Astrocyte (in vitro differentiated cells and primary cell): ENCODE data around the gene FTCD. TPM values are rescaled to one million over a fixed set of nuclear protein-coding genes. Genes with fewer than 3 reads are reported as not detected.

Experiments used
- DNase-seq: peaks from one replicate; pipeline ENCODE4 v3.0.0-alpha.2; 2010; ENCODE audit warnings: low read depth
- FAIRE-seq: peaks from 2 replicates; lab custom pipeline; 2011; peaks lifted over from hg19 to GRCh38; lab: Jason Lieb, UNC
- H2AFZ ChIP-seq: 2 replicates; pipeline ENCODE4 v1.6.0; 2012; ENCODE audit warnings: low read depth, low read length, inconsistent platforms
- H3K27ac ChIP-seq: 2 replicates; pipeline ENCODE4 v1.5.1; 2011; ENCODE audit warnings: low read depth, low read length, inconsistent platforms
- H3K27me3 ChIP-seq: 2 replicates; pipeline ENCODE4 v1.6.0; 2011; ENCODE audit warnings: low read length, inconsistent platforms; ENCODE audit not compliant: insufficient read depth
- H3K36me3 ChIP-seq: 2 replicates; pipeline ENCODE4 v1.5.1; 2011; ENCODE audit warnings: low read length, inconsistent platforms; ENCODE audit not compliant: insufficient read depth
- H3K4me1 ChIP-seq: 2 replicates; pipeline ENCODE4 v1.5.1; 2011; ENCODE audit warnings: low read length, inconsistent platforms; ENCODE audit not compliant: insufficient read depth
- H3K4me2 ChIP-seq: 2 replicates; pipeline ENCODE4 v1.6.0; 2012; ENCODE audit warnings: low read length, inconsistent platforms
- H3K4me3 ChIP-seq: 2 replicates; pipeline ENCODE4 v1.5.1; 2011; ENCODE audit warnings: low read depth, mild to moderate bottlenecking, low read length, inconsistent platforms; ENCODE audit not compliant: insufficient read depth
- H3K79me2 ChIP-seq: 2 replicates; pipeline ENCODE4 v1.6.0; 2012; ENCODE audit warnings: mild to moderate bottlenecking, low read length, inconsistent platforms; ENCODE audit not compliant: insufficient read depth
- H3K9ac ChIP-seq: 2 replicates; pipeline ENCODE4 v1.6.0; 2012; ENCODE audit warnings: mild to moderate bottlenecking, low read length, inconsistent platforms
- H3K9me3 ChIP-seq: 2 replicates; pipeline ENCODE4 v1.5.1; 2012; ENCODE audit warnings: low read depth, mild to moderate bottlenecking, low read length, inconsistent platforms; ENCODE audit not compliant: insufficient read depth
- H4K20me1 ChIP-seq: 2 replicates; pipeline ENCODE4 v1.6.0; 2012; ENCODE audit warnings: low read length, inconsistent platforms; ENCODE audit not compliant: insufficient read depth
- H3K27ac Mint-ChIP-seq: one replicate; pipeline ENCODE4 v1.8.0; 2021; ENCODE audit warnings: mild to moderate bottlenecking, mixed read lengths; ENCODE audit not compliant: unreplicated experiment
- H3K27me3 Mint-ChIP-seq: one replicate; pipeline ENCODE4 v1.8.0; 2021; ENCODE audit warnings: low read depth, mixed read lengths; ENCODE audit not compliant: unreplicated experiment
- H3K36me3 Mint-ChIP-seq: one replicate; pipeline ENCODE4 v1.8.0; 2021; ENCODE audit warnings: low read depth, mixed read lengths; ENCODE audit not compliant: unreplicated experiment
- H3K4me1 Mint-ChIP-seq: one replicate; pipeline ENCODE4 v1.8.0; 2021; ENCODE audit warnings: low read depth, mixed read lengths; ENCODE audit not compliant: unreplicated experiment
- H3K4me3 Mint-ChIP-seq: one replicate; pipeline ENCODE4 v1.8.0; 2021; ENCODE audit warnings: mild to moderate bottlenecking, moderate library complexity, mixed read lengths; ENCODE audit not compliant: unreplicated experiment
- H3K9me3 Mint-ChIP-seq: one replicate; pipeline ENCODE4 v1.8.0; 2021; ENCODE audit warnings: mild to moderate bottlenecking, mixed read lengths; ENCODE audit not compliant: unreplicated experiment
- CTCF ChIP-seq: IDR thresholded peaks from 2 replicates; pipeline ENCODE4 v1.5.1; 2011; ENCODE audit warnings: low read depth, mild to moderate bottlenecking, inconsistent platforms, low read length, moderate library complexity; ENCODE audit not compliant: insufficient read depth
- EZH2 ChIP-seq: IDR thresholded peaks from 2 replicates; pipeline ENCODE4 v1.6.1; 2012; ENCODE audit warnings: mild to moderate bottlenecking, low read length, inconsistent platforms; ENCODE audit not compliant: insufficient read depth
- total RNA-seq: library from RNA; stranded (reverse); gene quantifications from 2 replicates; pipeline ENCODE4 v1.2.1, GENCODE V29; 2021

The FTCD gene
- total RNA-seq, 1 donor from 2014 or later = 1.9 TPM

- Histone ChIP-seq H3K79me2 (no peaks in the 10 kb centered on the region), H3K9me3 (no peaks in the 10 kb centered on the region), H3K4me1 (no peaks in the 10 kb centered on the region), H3K27me3 (no peaks in the 10 kb centered on the region), H3K27ac (no peak overlapping the region), H3K4me2 (peak overlapping the region; percentile 44), H3K4me3 (no peak overlapping the region), H3K9ac (no peak overlapping the region), H2AFZ (peak overlapping the region; percentile 41), H4K20me1 (no peaks in the 10 kb centered on the region), H3K36me3 (no peaks in the 10 kb centered on the region)
- no peaks in the 10 kb centered on the region for H3K27me3 Mint-ChIP-seq
- peaks cover 2% of the 10 kb centered on the region for H3K4me1 Mint-ChIP-seq
- no peak for FAIRE-seq
- peaks cover 4% of the 10 kb centered on the region for H3K36me3 Mint-ChIP-seq
- peaks cover 3% of the 10 kb centered on the region for H3K9me3 Mint-ChIP-seq
- no peak overlapping the region for H3K27ac Mint-ChIP-seq
- TF ChIP-seq EZH2 (no peak), CTCF (no peak)
- DNase-seq = no peak
- H3K4me3 Mint-ChIP-seq = no peak overlapping the region
These were observed 2.5 kb downstream of the FTCD start for GRCh38 chr21:46152927-46153246.

GRCh38 chr21:46151989-46152926 is 3.1 kb downstream of the FTCD start:
- no peak overlapping the region for H3K27ac Mint-ChIP-seq
- no peaks in the 10 kb centered on the region for H3K9me3 ChIP-seq
- H3K36me3 Mint-ChIP-seq = peaks cover 4% of the 10 kb centered on the region
- H3K79me2 ChIP-seq = no peaks in the 10 kb centered on the region
- H3K9me3 Mint-ChIP-seq = peaks cover 3% of the 10 kb centered on the region
- no peaks in the 10 kb centered on the region for H3K27me3 ChIP-seq
- TF ChIP-seq CTCF = no peak
- no peak for TF ChIP-seq EZH2
- H3K27me3 Mint-ChIP-seq = no peaks in the 10 kb centered on the region
- no peak overlapping the region for H3K4me2 ChIP-seq
- H3K4me3 ChIP-seq = no peak overlapping the region
- H3K4me3 Mint-ChIP-seq = no peak overlapping the region
- no peaks in the 10 kb centered on the region for H4K20me1 ChIP-seq
- DNase-seq (no peak), FAIRE-seq (no peak)
- no peaks in the 10 kb centered on the region for H3K36me3 ChIP-seq
- no peak overlapping the region for H2AFZ ChIP-seq
- no peak overlapping the region for H3K27ac ChIP-seq
- H3K9ac ChIP-seq = no peak overlapping the region
- H3K4me1 Mint-ChIP-seq = peaks cover 2% of the 10 kb centered on the region
- H3K4me1 ChIP-seq = no peaks in the 10 kb centered on the region
